Smooth muscle cell (in vitro differentiated cells): ENCODE measurements around the gene TREML4. TPM values are rescaled to one million over a fixed set of nuclear protein-coding genes. Genes with fewer than 3 reads are reported as not detected.

Experiments
- DNase-seq: peaks from one replicate; lab custom pipeline; 2025; ENCODE audit not compliant: unreplicated experiment; lab: John Stamatoyannopoulos, UW
- H2AFZ ChIP-seq: fragments of 200-600 bp; sonication (generic); 2 replicates; pipeline ENCODE4 v1.6.0; 2016; ENCODE audit warnings: antibody characterized with exemption, low read depth, mild to moderate bottlenecking
- H3F3A ChIP-seq: fragments of 200-600 bp; sonication (generic); 2 replicates; pipeline ENCODE4 v1.6.0; 2017; ENCODE audit warnings: antibody characterized with exemption, low read depth
- H3K27ac ChIP-seq: fragments of 200-600 bp; sonication (generic); 2 replicates; pipeline ENCODE4 v1.5.1; 2016; ENCODE audit warnings: low read depth, mild to moderate bottlenecking
- H3K27me3 ChIP-seq: fragments of 200-600 bp; sonication (generic); 2 replicates; pipeline ENCODE4 v1.6.1; 2016; ENCODE audit warnings: low read depth, mild to moderate bottlenecking
- H3K36me3 ChIP-seq: fragments of 200-600 bp; sonication (generic); 2 replicates; pipeline ENCODE4 v1.5.1; 2016; ENCODE audit warnings: low read depth
- H3K4me1 ChIP-seq: fragments of 200-600 bp; sonication (generic); 2 replicates; pipeline ENCODE4 v1.5.1; 2016; ENCODE audit warnings: low read depth
- H3K4me2 ChIP-seq: fragments of 200-600 bp; sonication (generic); 2 replicates; pipeline ENCODE4 v1.6.0; 2016; ENCODE audit warnings: mild to moderate bottlenecking
- H3K4me3 ChIP-seq: fragments of 200-600 bp; sonication (generic); 2 replicates; pipeline ENCODE4 v1.5.1; 2016; ENCODE audit warnings: mild to moderate bottlenecking
- H3K79me2 ChIP-seq: fragments of 200-600 bp; sonication (generic); 2 replicates; pipeline ENCODE4 v1.6.0; 2016; ENCODE audit warnings: low read depth, mild to moderate bottlenecking
- H3K9ac ChIP-seq: fragments of 200-600 bp; sonication (generic); 2 replicates; pipeline ENCODE4 v1.6.0; 2016; ENCODE audit warnings: low read depth
- H3K9me3 ChIP-seq: fragments of 200-600 bp; sonication (generic); replicated peaks from 2 replicates; pipeline ENCODE4 v1.5.1; 2016; ENCODE audit warnings: low read depth
- H4K20me1 ChIP-seq: fragments of 200-600 bp; sonication (generic); 2 replicates; pipeline ENCODE4 v1.6.0; 2016; ENCODE audit warnings: low read depth
- WGBS: methylation state at CpG from one replicate; pipeline ENCODE4 v1.1.7; 2016; ENCODE audit warnings: low lambda C conversion rate; 5-methylcytosine and 5-hydroxymethylcytosine counted together
- polyA plus RNA-seq: library from polyadenylated mRNA; unstranded; fragments of >200 nt; fragmentation: Nextera tagmentation; extraction: Ambion mirVana; gene quantifications from 2 replicates; pipeline ENCODE4 v1.2.1, GENCODE V29; 2016
- total RNA-seq: library from RNA; depleted of rRNA; stranded (reverse); fragments of >200 nt; gene quantifications from 2 replicates; pipeline ENCODE4 v1.2.3, GENCODE V29; 2014
- TF ChIP-seq, protein P1 (sequence below): fragments of 200-600 bp; sonication (generic); IDR thresholded peaks from 2 replicates; pipeline ENCODE4 v1.5.1; 2017; ENCODE audit warnings: borderline replicate concordance, mild to moderate bottlenecking, antibody characterized with exemption; ENCODE audit not compliant: insufficient read depth, poor library complexity, severe bottlenecking

TREML4 gene
- total and polyA plus RNA-seq, 2 experiments from 2014 or later = not detected

GRCh38 chr6:41197234-41197633, 30.9 kb upstream of the TREML4 start:
- no peak overlapping the region for H3K9ac ChIP-seq
- H3K4me1 ChIP-seq = peaks cover 3% of the 10 kb centered on the region
- no peak for DNase-seq
- TF ChIP-seq, protein P1, sequence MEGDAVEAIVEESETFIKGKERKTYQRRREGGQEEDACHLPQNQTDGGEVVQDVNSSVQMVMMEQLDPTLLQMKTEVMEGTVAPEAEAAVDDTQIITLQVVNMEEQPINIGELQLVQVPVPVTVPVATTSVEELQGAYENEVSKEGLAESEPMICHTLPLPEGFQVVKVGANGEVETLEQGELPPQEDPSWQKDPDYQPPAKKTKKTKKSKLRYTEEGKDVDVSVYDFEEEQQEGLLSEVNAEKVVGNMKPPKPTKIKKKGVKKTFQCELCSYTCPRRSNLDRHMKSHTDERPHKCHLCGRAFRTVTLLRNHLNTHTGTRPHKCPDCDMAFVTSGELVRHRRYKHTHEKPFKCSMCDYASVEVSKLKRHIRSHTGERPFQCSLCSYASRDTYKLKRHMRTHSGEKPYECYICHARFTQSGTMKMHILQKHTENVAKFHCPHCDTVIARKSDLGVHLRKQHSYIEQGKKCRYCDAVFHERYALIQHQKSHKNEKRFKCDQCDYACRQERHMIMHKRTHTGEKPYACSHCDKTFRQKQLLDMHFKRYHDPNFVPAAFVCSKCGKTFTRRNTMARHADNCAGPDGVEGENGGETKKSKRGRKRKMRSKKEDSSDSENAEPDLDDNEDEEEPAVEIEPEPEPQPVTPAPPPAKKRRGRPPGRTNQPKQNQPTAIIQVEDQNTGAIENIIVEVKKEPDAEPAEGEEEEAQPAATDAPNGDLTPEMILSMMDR = no peak
- no peak overlapping the region for H2AFZ ChIP-seq
- H4K20me1 ChIP-seq = no peaks in the 10 kb centered on the region
- H3K9me3 ChIP-seq = no peaks in the 10 kb centered on the region
- H3K4me2 ChIP-seq = no peak overlapping the region
- no peaks in the 10 kb centered on the region for H3F3A ChIP-seq
- no peaks in the 10 kb centered on the region for H3K79me2 ChIP-seq
- H3K27me3 ChIP-seq = peaks cover 42% of the 10 kb centered on the region
- H3K36me3 ChIP-seq = no peaks in the 10 kb centered on the region
- H3K4me3 ChIP-seq = no peak overlapping the region
- 98% methylated on average over 3 of the region's 3 CpGs for WGBS
- no peak overlapping the region for H3K27ac ChIP-seq

DNA sequence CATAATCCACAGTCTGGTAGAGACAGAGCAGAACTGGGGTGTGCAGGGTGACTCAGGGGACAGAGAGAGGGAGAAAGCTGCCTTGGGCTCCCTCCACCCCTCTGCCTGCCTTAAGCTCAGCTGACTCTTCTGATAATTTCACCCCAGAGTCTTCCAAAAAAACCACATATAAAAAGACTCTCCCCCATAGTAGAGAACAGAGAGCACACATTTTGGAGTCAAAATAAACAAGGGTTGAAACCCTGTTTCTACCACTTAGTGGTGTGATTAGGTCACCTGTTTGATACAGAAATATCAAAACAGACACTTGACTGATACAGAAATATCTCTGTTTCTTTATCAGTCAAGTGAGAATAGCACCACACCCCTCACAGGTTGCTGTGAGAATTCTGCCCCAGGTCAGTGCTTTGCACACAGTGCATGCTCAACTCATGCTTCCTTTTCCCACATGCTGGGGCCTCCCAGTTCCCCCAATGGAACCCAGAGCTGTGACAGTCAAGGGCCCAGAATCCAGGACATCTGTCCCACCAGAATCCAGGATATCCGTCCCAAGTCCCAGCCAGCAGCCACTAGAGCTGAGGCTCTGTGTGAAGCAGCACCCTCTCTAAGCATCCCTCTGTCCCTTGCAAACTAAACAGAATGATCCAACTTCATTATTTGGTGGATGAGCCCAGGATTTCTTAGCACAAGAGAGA, 28.4 kb upstream of the TREML4 start:
- peak overlapping the region; percentile 19 for H3K4me2 ChIP-seq
- H3K36me3 ChIP-seq = no peaks in the 10 kb centered on the region
- H2AFZ ChIP-seq = peak overlapping the region; percentile 3
- H3K4me3 ChIP-seq = no peak overlapping the region
- H3K9ac ChIP-seq = no peak overlapping the region
- no peaks in the 10 kb centered on the region for H3K9me3 ChIP-seq
- WGBS = 75% methylated on average over 1 of the region's 1 CpG
- no peaks in the 10 kb centered on the region for H3F3A ChIP-seq
- no peaks in the 10 kb centered on the region for H3K79me2 ChIP-seq
- H3K27ac ChIP-seq = peak overlapping the region; percentile 43
- H3K27me3 ChIP-seq = peaks cover 28% of the 10 kb centered on the region
- TF ChIP-seq, protein P1 = no peak
- no peak for DNase-seq
- peaks cover 3% of the 10 kb centered on the region for H3K4me1 ChIP-seq
- H4K20me1 ChIP-seq = no peaks in the 10 kb centered on the region

GRCh38 chr6:41200296-41200900, 27.8 kb upstream of the TREML4 start:
- Histone ChIP-seq H3F3A (no peaks in the 10 kb centered on the region), H3K4me2 (peak overlapping the region; percentile 19), H3K4me1 (peaks cover 3% of the 10 kb centered on the region), H3K36me3 (no peaks in the 10 kb centered on the region), H3K9ac (no peak overlapping the region), H2AFZ (peak overlapping the region; percentile 3), H3K4me3 (no peak overlapping the region), H3K79me2 (no peaks in the 10 kb centered on the region), H3K27me3 (peaks cover 21% of the 10 kb centered on the region), H3K9me3 (no peaks in the 10 kb centered on the region), H3K27ac (peak overlapping the region; percentile 43), H4K20me1 (no peaks in the 10 kb centered on the region)
- WGBS = 42% methylated on average over 2 of the region's 2 CpGs
- TF ChIP-seq, protein P1 = no peak
- DNase-seq = no peak
